ENCODE measurements around the gene ZNF865. TPM values are rescaled to one million over a fixed set of nuclear protein-coding genes. Genes with fewer than 3 reads are reported as not detected.

ZNF865 gene
- total and polyA plus RNA-seq, 10 of the 15 experiments (the other 5 are each of a cell fraction or from before 2014, with no cell fraction given): 0.02 to 18.3 (median 0.90) TPM

GRCh38 chr19:55663846-55664536, 58.5 kb downstream of the ZNF865 start:
- no TSS peak for BruUV-seq (replicated peaks)
- WGBS (ENCODE audit: insufficient coverage, insufficient replicate concordance, low lambda C conversion rate, missing lambda C conversion rate): 93% methylated on average over 19 of the region's 20 CpGs
- ChIA-PET CTCF (no interaction called here), POLR2A (no interaction called here), RAD21 (ENCODE audit: unreplicated experiment) (no interaction called here), SMC1A (ENCODE audit: uncharacterized antibody, unreplicated experiment) (no interaction called here)
- no peak overlapping the region for H3K9ac ChIP-seq (ENCODE audit: control insufficient read depth, insufficient read depth, low read length)
- no peak overlapping the region for H3K27ac ChIP-seq (ENCODE audit: control insufficient read depth, insufficient read depth)
- H3K4me1 ChIP-seq (ENCODE audit: control insufficient read depth, insufficient read depth, low read length): no peaks in the 10 kb centered on the region
- in situ Hi-C loops (cut with MboI) (loop anchor here (25.0 kb wide), 1 partner anchor 1527 kb away; the partner anchor contains the start of gene CNOT3), intact Hi-C loops (cut with micrococcal nuclease; ENCODE audit: unreplicated experiment) (no loop called here)
- no peak overlapping the region for H3K4me2 ChIP-seq (ENCODE audit: control insufficient read depth, insufficient read depth)
- no peaks in the 10 kb centered on the region for H3K27me3 ChIP-seq (replicated peaks in 1 of 2; ENCODE audit: control insufficient read depth in 2 of 2, insufficient read depth in 2 of 2, low read length in 1 of 2)
- peaks cover 20% of the 10 kb centered on the region for H4K20me1 ChIP-seq (ENCODE audit: control insufficient read depth, insufficient read depth)
- DNase-seq (ENCODE audit: low read depth, low spot score): no peak
- no peak overlapping the region for H3K4me3 ChIP-seq
- H2AFZ ChIP-seq (ENCODE audit: control insufficient read depth, low read depth, low read length): no peak overlapping the region
- no peak for FAIRE-seq
- ATAC-seq: no peak
- TF ChIP-seq POLR2A (IDR thresholded peaks at IDR 0.05; ENCODE audit: low read depth, low read length) (peak; percentile 60), HDAC2 (IDR thresholded peaks at IDR 0.05) (no peak)
- H3K79me2 ChIP-seq (ENCODE audit: control insufficient read depth, insufficient read depth, low read length): peaks cover 35% of the 10 kb centered on the region
- peaks cover 46 to 72% of the 10 kb centered on the region in 2 experiments for H3K36me3 ChIP-seq (ENCODE audit: control insufficient read depth in 2 of 2, insufficient read depth in 2 of 2, low read length in 1 of 2)
- no peaks in the 10 kb centered on the region for H3K9me3 ChIP-seq (replicated peaks; ENCODE audit: control insufficient read depth, insufficient read depth, low read length)

GRCh38 chr19:55666343-55667005, 61.0 kb downstream of the ZNF865 start:
- BruUV-seq (replicated peaks): no TSS peak
- 88% methylated on average over 12 of the region's 12 CpGs for WGBS (ENCODE audit: insufficient coverage, insufficient replicate concordance, low lambda C conversion rate, missing lambda C conversion rate)
- H3K79me2 ChIP-seq (ENCODE audit: control insufficient read depth, insufficient read depth, low read length): peaks cover 20% of the 10 kb centered on the region
- ATAC-seq: no peak
- no peak for FAIRE-seq
- intact Hi-C loops (cut with micrococcal nuclease; ENCODE audit: unreplicated experiment): no loop called here
- H3K27me3 ChIP-seq (replicated peaks in 1 of 2; ENCODE audit: control insufficient read depth in 2 of 2, insufficient read depth in 2 of 2, low read length in 1 of 2): no peaks in the 10 kb centered on the region
- RAD21 ChIA-PET (ENCODE audit: unreplicated experiment): no interaction called here
- no peak overlapping the region for H2AFZ ChIP-seq (ENCODE audit: control insufficient read depth, low read depth, low read length)
- in situ Hi-C loops (cut with MboI): loop anchor here (25.0 kb wide), 1 partner anchor 1529 kb away; the partner anchor contains the start of gene CNOT3
- H3K4me1 ChIP-seq (ENCODE audit: control insufficient read depth, insufficient read depth, low read length): no peaks in the 10 kb centered on the region
- SMC1A ChIA-PET (ENCODE audit: uncharacterized antibody, unreplicated experiment): no interaction called here
- no peak overlapping the region for H3K4me2 ChIP-seq (ENCODE audit: control insufficient read depth, insufficient read depth)
- no peak overlapping the region for H3K4me3 ChIP-seq
- peaks cover 21% of the 10 kb centered on the region for H4K20me1 ChIP-seq (ENCODE audit: control insufficient read depth, insufficient read depth)
- H3K9me3 ChIP-seq (replicated peaks; ENCODE audit: control insufficient read depth, insufficient read depth, low read length): no peaks in the 10 kb centered on the region
- no peak overlapping the region for H3K27ac ChIP-seq (ENCODE audit: control insufficient read depth, insufficient read depth)
- POLR2A ChIA-PET: no interaction called here
- no peak for TF ChIP-seq BCLAF1 (IDR thresholded peaks at IDR 0.05)
- CTCF ChIA-PET: no interaction called here
- no peak overlapping the region for H3K9ac ChIP-seq (ENCODE audit: control insufficient read depth, insufficient read depth, low read length)
- DNase-seq (ENCODE audit: low read depth, low spot score): no peak
- H3K36me3 ChIP-seq (ENCODE audit: control insufficient read depth in 2 of 2, insufficient read depth in 2 of 2, low read length in 1 of 2): peaks cover 42 to 72% of the 10 kb centered on the region in 2 experiments

Other genes with a start within 250 kb of the ZNF865 start
Only the 7 nearest of the 28 such genes appear.
- 2.0 and 2.5 TPM in 2 replicates for gene ZNF579, start 24.8 kb upstream of the ZNF865 start, total RNA-seq (2014; rRNA removed)
- 1.2 and 1.4 TPM in 2 replicates for gene ZNF579, start 24.8 kb upstream of the ZNF865 start, total RNA-seq (2014; rRNA removed; fragmentation: Illumina TruSeq; extraction: Trizol)
- 10.6 and 11.7 TPM in 2 replicates for gene ZNF579, start 24.8 kb upstream of the ZNF865 start, total RNA-seq (2021)
- gene ZNF579, start 24.8 kb upstream of the ZNF865 start, polyA plus RNA-seq (2011; rRNA removed): 1.1 and 1.6 TPM in 2 replicates
- 2.0 and 2.6 TPM in 2 replicates for gene ZNF579, start 24.8 kb upstream of the ZNF865 start, polyA plus RNA-seq (2014; fragmentation: Illumina TruSeq; extraction: Trizol)
- under 1 TPM; 0.11 to 0.35 TPM for gene ZNF579, start 24.8 kb upstream of the ZNF865 start, polyA plus RNA-seq (2014; fragmentation: Nextera tagmentation; extraction: Ambion mirVana)
- gene ZNF579, start 24.8 kb upstream of the ZNF865 start, polyA plus RNA-seq (2014; rRNA removed): 5.2 and 7.5 TPM in 2 replicates
- gene ZNF579, start 24.8 kb upstream of the ZNF865 start, polyA plus RNA-seq (2016; fragmentation: Nextera tagmentation; extraction: Ambion mirVana): 1 to 10 TPM in 1 of 2 experiments, under 1 TPM in 1; 0.43 to 1.5 TPM
- 4.6 and 5.0 TPM in 2 replicates for gene FIZ1, start 6.1 kb upstream of the ZNF865 start, total RNA-seq (2014; rRNA removed)
- gene FIZ1, start 6.1 kb upstream of the ZNF865 start, total RNA-seq (2014; rRNA removed; fragmentation: Illumina TruSeq; extraction: Trizol): 2.1 and 3.0 TPM in 2 replicates
- gene FIZ1, start 6.1 kb upstream of the ZNF865 start, total RNA-seq (2021): 14.6 and 16.8 TPM in 2 replicates
- 2.9 and 4.5 TPM in 2 replicates for gene FIZ1, start 6.1 kb upstream of the ZNF865 start, polyA plus RNA-seq (2011; rRNA removed)
- gene FIZ1, start 6.1 kb upstream of the ZNF865 start, polyA plus RNA-seq (2014; fragmentation: Illumina TruSeq; extraction: Trizol): 7.0 TPM in 2 replicates
- 1 to 10 TPM in 1 of 2 experiments, under 1 TPM in 1; 0.60 to 1.5 TPM for gene FIZ1, start 6.1 kb upstream of the ZNF865 start, polyA plus RNA-seq (2014; fragmentation: Nextera tagmentation; extraction: Ambion mirVana)
- gene FIZ1, start 6.1 kb upstream of the ZNF865 start, polyA plus RNA-seq (2014; rRNA removed): 8.0 and 9.8 TPM in 2 replicates
- gene FIZ1, start 6.1 kb upstream of the ZNF865 start, polyA plus RNA-seq (2016; fragmentation: Nextera tagmentation; extraction: Ambion mirVana): 1 to 10 TPM; 1.4 to 3.9 TPM
- 15.6 and 18.6 TPM in 2 replicates for gene ZNF524, start 5.4 kb upstream of the ZNF865 start, total RNA-seq (2014; rRNA removed)
- 3.7 and 3.8 TPM in 2 replicates for gene ZNF524, start 5.4 kb upstream of the ZNF865 start, total RNA-seq (2014; rRNA removed; fragmentation: Illumina TruSeq; extraction: Trizol)
- gene ZNF524, start 5.4 kb upstream of the ZNF865 start, total RNA-seq (2021): 14.7 and 17.2 TPM in 2 replicates
- 1.5 and 3.7 TPM in 2 replicates for gene ZNF524, start 5.4 kb upstream of the ZNF865 start, polyA plus RNA-seq (2011; rRNA removed)
- gene ZNF524, start 5.4 kb upstream of the ZNF865 start, polyA plus RNA-seq (2014; fragmentation: Illumina TruSeq; extraction: Trizol): 1.1 TPM in 1 of 2 replicates, not detected in the other
- under 1 TPM in 1 of 2 experiments, not detected in 1; 0.47 TPM for gene ZNF524, start 5.4 kb upstream of the ZNF865 start, polyA plus RNA-seq (2014; fragmentation: Nextera tagmentation; extraction: Ambion mirVana)
- 13.9 and 15.0 TPM in 2 replicates for gene ZNF524, start 5.4 kb upstream of the ZNF865 start, polyA plus RNA-seq (2014; rRNA removed)
- 10 to 100 TPM; 12.4 to 12.8 TPM for gene ZNF524, start 5.4 kb upstream of the ZNF865 start, polyA plus RNA-seq (2016; fragmentation: Nextera tagmentation; extraction: Ambion mirVana)
- 2.8 and 3.5 TPM in 2 replicates for gene ZNF784, start 18.9 kb downstream of the ZNF865 start, total RNA-seq (2014; rRNA removed)
- gene ZNF784, start 18.9 kb downstream of the ZNF865 start, total RNA-seq (2014; rRNA removed; fragmentation: Illumina TruSeq; extraction: Trizol): 1.8 and 2.2 TPM in 2 replicates
- 5.2 and 5.3 TPM in 2 replicates for gene ZNF784, start 18.9 kb downstream of the ZNF865 start, total RNA-seq (2021)
- 0.68 and 1.2 TPM in 2 replicates for gene ZNF784, start 18.9 kb downstream of the ZNF865 start, polyA plus RNA-seq (2011; rRNA removed)
- 2.8 and 3.1 TPM in 2 replicates for gene ZNF784, start 18.9 kb downstream of the ZNF865 start, polyA plus RNA-seq (2014; fragmentation: Illumina TruSeq; extraction: Trizol)
- under 1 TPM; 0.10 to 0.97 TPM for gene ZNF784, start 18.9 kb downstream of the ZNF865 start, polyA plus RNA-seq (2014; fragmentation: Nextera tagmentation; extraction: Ambion mirVana)
- 3.5 and 4.4 TPM in 2 replicates for gene ZNF784, start 18.9 kb downstream of the ZNF865 start, polyA plus RNA-seq (2014; rRNA removed)
- 1 to 10 TPM; 1.1 to 1.4 TPM for gene ZNF784, start 18.9 kb downstream of the ZNF865 start, polyA plus RNA-seq (2016; fragmentation: Nextera tagmentation; extraction: Ambion mirVana)
- gene ZNF580, start 35.4 kb downstream of the ZNF865 start, total RNA-seq (2014; rRNA removed): 9.4 and 12.2 TPM in 2 replicates
- 4.7 and 5.7 TPM in 2 replicates for gene ZNF580, start 35.4 kb downstream of the ZNF865 start, total RNA-seq (2014; rRNA removed; fragmentation: Illumina TruSeq; extraction: Trizol)
- 31.8 and 34.2 TPM in 2 replicates for gene ZNF580, start 35.4 kb downstream of the ZNF865 start, total RNA-seq (2021)
- gene ZNF580, start 35.4 kb downstream of the ZNF865 start, polyA plus RNA-seq (2011; rRNA removed): 5.5 and 7.9 TPM in 2 replicates
- gene ZNF580, start 35.4 kb downstream of the ZNF865 start, polyA plus RNA-seq (2014; fragmentation: Illumina TruSeq; extraction: Trizol): 5.3 and 7.4 TPM in 2 replicates
- 1 to 10 TPM; 2.3 to 7.4 TPM for gene ZNF580, start 35.4 kb downstream of the ZNF865 start, polyA plus RNA-seq (2014; fragmentation: Nextera tagmentation; extraction: Ambion mirVana)
- gene ZNF580, start 35.4 kb downstream of the ZNF865 start, polyA plus RNA-seq (2014; rRNA removed): 27.1 and 30.2 TPM in 2 replicates
- 10 to 100 TPM; 24.7 to 25.3 TPM for gene ZNF580, start 35.4 kb downstream of the ZNF865 start, polyA plus RNA-seq (2016; fragmentation: Nextera tagmentation; extraction: Ambion mirVana)
- gene ZNF581, start 38.0 kb downstream of the ZNF865 start, total RNA-seq (2014; rRNA removed): 22.1 and 25.4 TPM in 2 replicates
- gene ZNF581, start 38.0 kb downstream of the ZNF865 start, total RNA-seq (2014; rRNA removed; fragmentation: Illumina TruSeq; extraction: Trizol): 14.0 and 14.1 TPM in 2 replicates
- gene ZNF581, start 38.0 kb downstream of the ZNF865 start, total RNA-seq (2021): 44.9 and 45.4 TPM in 2 replicates
- gene ZNF581, start 38.0 kb downstream of the ZNF865 start, polyA plus RNA-seq (2011; rRNA removed): 13.5 and 19.1 TPM in 2 replicates
- gene ZNF581, start 38.0 kb downstream of the ZNF865 start, polyA plus RNA-seq (2014; fragmentation: Illumina TruSeq; extraction: Trizol): 7.8 and 13.2 TPM in 2 replicates
- 10 to 100 TPM in 1 of 2 experiments, 1 to 10 TPM in 1; 4.7 to 18.1 TPM for gene ZNF581, start 38.0 kb downstream of the ZNF865 start, polyA plus RNA-seq (2014; fragmentation: Nextera tagmentation; extraction: Ambion mirVana)
- 39.6 and 45.3 TPM in 2 replicates for gene ZNF581, start 38.0 kb downstream of the ZNF865 start, polyA plus RNA-seq (2014; rRNA removed)
- gene ZNF581, start 38.0 kb downstream of the ZNF865 start, polyA plus RNA-seq (2016; fragmentation: Nextera tagmentation; extraction: Ambion mirVana): 10 to 100 TPM; 29.1 to 37.0 TPM
- gene CCDC106, start 42.6 kb downstream of the ZNF865 start, total RNA-seq (2014; rRNA removed): 19.2 and 22.5 TPM in 2 replicates
- 11.9 and 12.7 TPM in 2 replicates for gene CCDC106, start 42.6 kb downstream of the ZNF865 start, total RNA-seq (2014; rRNA removed; fragmentation: Illumina TruSeq; extraction: Trizol)
- gene CCDC106, start 42.6 kb downstream of the ZNF865 start, total RNA-seq (2021): 33.1 and 34.2 TPM in 2 replicates
- gene CCDC106, start 42.6 kb downstream of the ZNF865 start, polyA plus RNA-seq (2011; rRNA removed): 7.8 and 16.4 TPM in 2 replicates
- 7.7 and 19.2 TPM in 2 replicates for gene CCDC106, start 42.6 kb downstream of the ZNF865 start, polyA plus RNA-seq (2014; fragmentation: Illumina TruSeq; extraction: Trizol)
- under 1 TPM; 0.04 to 0.14 TPM for gene CCDC106, start 42.6 kb downstream of the ZNF865 start, polyA plus RNA-seq (2014; fragmentation: Nextera tagmentation; extraction: Ambion mirVana)
- gene CCDC106, start 42.6 kb downstream of the ZNF865 start, polyA plus RNA-seq (2014; rRNA removed): 35.9 and 39.9 TPM in 2 replicates
- 10 to 100 TPM; 20.4 to 25.7 TPM for gene CCDC106, start 42.6 kb downstream of the ZNF865 start, polyA plus RNA-seq (2016; fragmentation: Nextera tagmentation; extraction: Ambion mirVana)